Tibial artery (tissue), 4 donors: Measurements from ENCODE around the gene YTHDF1.

Source experiments
- DNase-seq, 2 donors: peaks; one replicate each; pipeline ENCODE4 v3.0.0-alpha.2; 2019
- H3K27ac ChIP-seq, 2 donors: fragments of 200-600 bp; sonication (generic) in 1 of 2; 1 replicate in 1 of 2; 2 replicates in 1 of 2; pipeline ENCODE4 v1.5.1; 2018 to 2019; ENCODE audit warnings: mild to moderate bottlenecking in 1 of 2
- H3K27me3 ChIP-seq, 2 donors: fragments of 200-600 bp; sonication (generic) in 1 of 2; one replicate each; pipeline versions ENCODE4 v1.5.1 to v1.6.0; 2016 to 2019
- H3K36me3 ChIP-seq, 3 donors: fragments of 200-600 bp; sonication (generic) in 2 of 3; one replicate each; pipeline ENCODE4 v1.5.1; 2016 to 2019; ENCODE audit warnings: mild to moderate bottlenecking in 2 of 3
- H3K4me1 ChIP-seq, 4 donors: fragments of 200-600 bp; sonication (generic) in 2 of 4; 1 replicate in 3 of 4; 2 replicates in 1 of 4; pipeline ENCODE4 v1.5.1; 2016 to 2019
- H3K4me3 ChIP-seq, 2 donors: fragments of 200-600 bp; sonication (generic) in 1 of 2; 1 replicate in 1 of 2; 2 replicates in 1 of 2; pipeline ENCODE4 v1.5.1; 2018 to 2019; ENCODE audit warnings: mild to moderate bottlenecking in 2 of 2
- H3K9me3 ChIP-seq, 3 donors: fragments of 200-600 bp; sonication (generic) in 1 of 3; one replicate each; pipeline ENCODE4 v1.5.1; 2016 to 2019
- intact Hi-C: fragments of 100-400 bp; cut with DNase I; formaldehyde crosslinking; loops from one replicate; pipeline ENCODE4 v1.15.0; 2023; ENCODE audit warnings: low total_unique reads
- TF ChIP-seq, protein P1 (sequence below), 2 experiments: fragments of 200-600 bp in 1 of 2; fragments of 450-650 bp in 1 of 2; IDR thresholded peaks; one replicate each; pipeline ENCODE4 v1.5.1; 2017 to 2019; ENCODE audit warnings: antibody characterized with exemption in 2 of 2, mild to moderate bottlenecking in 1 of 2, moderate library complexity in 1 of 2

YTHDF1 gene

DNA sequence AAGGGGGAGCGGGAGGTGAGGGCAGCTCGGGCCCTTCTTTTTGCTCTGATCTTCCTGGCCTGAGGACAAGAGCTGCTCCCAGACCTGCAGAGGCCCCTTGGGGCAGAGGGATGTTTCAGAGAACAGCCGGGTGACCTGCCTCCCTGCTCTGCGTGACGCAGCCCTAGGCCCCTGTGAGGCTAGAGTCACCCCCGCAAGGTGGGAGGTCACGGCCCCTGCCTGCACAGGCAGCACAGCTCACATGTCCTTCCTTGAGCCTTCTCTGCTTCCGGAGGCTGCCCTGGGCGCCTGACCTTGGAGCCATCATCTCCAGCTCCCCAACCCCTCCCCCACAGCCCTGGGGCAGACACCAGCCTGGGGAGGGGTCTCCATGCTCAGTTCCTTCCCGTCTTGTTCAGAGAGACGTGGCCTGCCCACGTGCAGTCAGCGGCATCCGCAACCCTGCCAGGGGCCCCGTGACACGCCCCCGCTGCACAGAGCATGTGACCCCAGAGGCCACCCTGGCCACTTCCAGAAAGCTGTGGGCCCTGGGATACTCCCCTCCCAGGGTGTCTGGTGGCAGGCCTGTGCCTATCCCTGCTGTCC is 19.6 kb upstream of the YTHDF1 start, which contains the start of gene BIRC7:
Gene BIRC7 (plus strand): TSS at position 507 of the 585 bp plus-strand sequence. CDS start 192 bp downstream, outside the sequence.
- H3K27ac ChIP-seq, result no peak within 1 kb of the TSS
- no peak within 1 kb of the TSS for H3K4me3 ChIP-seq
- peaks cover 0 to 84% of the 10 kb centered on the region in 2 donors for H3K27me3 ChIP-seq
- H3K9me3 ChIP-seq, result no peaks in the 10 kb centered on the region
- peaks cover 0 to 6% (median 1%) of the 10 kb centered on the region in 4 donors for H3K4me1 ChIP-seq
- TF ChIP-seq, protein P1, sequence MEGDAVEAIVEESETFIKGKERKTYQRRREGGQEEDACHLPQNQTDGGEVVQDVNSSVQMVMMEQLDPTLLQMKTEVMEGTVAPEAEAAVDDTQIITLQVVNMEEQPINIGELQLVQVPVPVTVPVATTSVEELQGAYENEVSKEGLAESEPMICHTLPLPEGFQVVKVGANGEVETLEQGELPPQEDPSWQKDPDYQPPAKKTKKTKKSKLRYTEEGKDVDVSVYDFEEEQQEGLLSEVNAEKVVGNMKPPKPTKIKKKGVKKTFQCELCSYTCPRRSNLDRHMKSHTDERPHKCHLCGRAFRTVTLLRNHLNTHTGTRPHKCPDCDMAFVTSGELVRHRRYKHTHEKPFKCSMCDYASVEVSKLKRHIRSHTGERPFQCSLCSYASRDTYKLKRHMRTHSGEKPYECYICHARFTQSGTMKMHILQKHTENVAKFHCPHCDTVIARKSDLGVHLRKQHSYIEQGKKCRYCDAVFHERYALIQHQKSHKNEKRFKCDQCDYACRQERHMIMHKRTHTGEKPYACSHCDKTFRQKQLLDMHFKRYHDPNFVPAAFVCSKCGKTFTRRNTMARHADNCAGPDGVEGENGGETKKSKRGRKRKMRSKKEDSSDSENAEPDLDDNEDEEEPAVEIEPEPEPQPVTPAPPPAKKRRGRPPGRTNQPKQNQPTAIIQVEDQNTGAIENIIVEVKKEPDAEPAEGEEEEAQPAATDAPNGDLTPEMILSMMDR (IDR thresholded peaks at IDR 0.05), result no peak
- no peak for DNase-seq
- intact Hi-C loops, result no loop called here
- no peaks in the 10 kb centered on the region for H3K36me3 ChIP-seq

DNA sequence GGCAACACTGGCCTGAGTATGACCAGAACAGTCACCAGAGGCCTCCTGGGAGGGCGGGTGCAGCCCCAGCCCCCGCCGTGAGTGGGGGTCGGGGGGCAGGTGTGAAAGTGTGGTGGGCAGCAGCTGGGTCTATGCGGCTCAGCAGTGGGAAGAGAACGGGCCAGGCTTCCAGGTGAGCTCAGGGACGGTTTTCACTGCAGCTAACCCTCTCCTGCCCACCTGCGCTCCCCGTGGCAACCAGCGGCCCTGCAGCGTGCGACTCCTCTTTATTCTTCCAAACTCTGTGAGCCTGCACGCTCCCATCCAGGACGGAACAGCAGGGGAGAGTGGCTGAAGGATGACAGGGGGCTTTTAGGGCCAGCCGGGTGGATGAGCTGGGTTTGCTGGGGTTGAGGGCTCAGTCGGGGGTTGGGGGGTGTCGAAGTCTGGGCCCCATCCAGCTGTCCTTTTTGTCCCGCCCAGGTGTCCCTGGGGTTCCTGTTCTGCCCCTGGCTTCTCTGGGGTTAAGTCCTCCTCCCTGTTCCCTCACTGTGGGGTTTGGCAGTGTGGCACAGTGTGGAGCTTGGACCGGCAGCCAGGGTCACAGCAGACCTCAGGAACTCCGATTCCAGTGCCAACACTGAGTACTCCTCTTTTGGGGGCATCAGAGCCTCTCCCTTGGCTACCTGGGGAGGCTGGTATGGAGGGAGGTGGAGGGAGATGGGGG is 18.9 kb upstream of the YTHDF1 start:
- intact Hi-C loops, result no loop called here
- Histone ChIP-seq H3K27ac (no peak overlapping the region), H3K4me1 (peaks cover 0 to 6% (median 1%) of the 10 kb centered on the region in 4 donors), H3K9me3 (no peaks in the 10 kb centered on the region), H3K27me3 (peaks cover 0 to 88% of the 10 kb centered on the region in 2 donors), H3K4me3 (no peak overlapping the region), H3K36me3 (no peaks in the 10 kb centered on the region)
- TF ChIP-seq, protein P1 (IDR thresholded peaks at IDR 0.05), result no peak
- no peak for DNase-seq

DNA sequence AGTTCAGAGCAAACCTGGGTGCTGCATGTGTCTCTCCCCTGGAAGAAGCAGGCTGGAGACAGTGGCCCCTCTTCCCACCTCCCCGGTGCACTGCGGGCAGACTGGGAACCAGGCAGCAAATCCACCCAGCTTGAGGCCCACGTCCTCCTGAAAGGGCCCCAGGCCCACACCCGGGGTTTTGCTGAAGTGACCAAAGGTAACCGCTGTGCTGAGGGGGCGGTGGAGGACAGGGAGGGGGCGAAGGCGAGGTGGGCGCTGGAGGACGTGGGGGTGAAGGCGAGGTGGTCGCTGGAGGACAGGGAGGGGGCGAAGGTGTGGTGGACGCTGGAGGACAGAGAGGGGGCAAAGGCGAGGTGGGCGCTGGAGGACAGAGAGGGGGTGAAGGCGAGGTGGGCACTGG is 18.0 kb upstream of the YTHDF1 start:
- TF ChIP-seq, protein P1 (IDR thresholded peaks at IDR 0.05), result no peak
- intact Hi-C loops, result no loop called here
- no peaks in the 10 kb centered on the region for H3K9me3 ChIP-seq
- H3K4me1 ChIP-seq, result peaks cover 0 to 6% (median 1%) of the 10 kb centered on the region in 4 donors
- DNase-seq, result no peak
- no peaks in the 10 kb centered on the region for H3K36me3 ChIP-seq
- peaks cover 0 to 93% of the 10 kb centered on the region in 2 donors for H3K27me3 ChIP-seq
- H3K27ac ChIP-seq, result no peak overlapping the region
- H3K4me3 ChIP-seq, result no peak overlapping the region

DNA sequence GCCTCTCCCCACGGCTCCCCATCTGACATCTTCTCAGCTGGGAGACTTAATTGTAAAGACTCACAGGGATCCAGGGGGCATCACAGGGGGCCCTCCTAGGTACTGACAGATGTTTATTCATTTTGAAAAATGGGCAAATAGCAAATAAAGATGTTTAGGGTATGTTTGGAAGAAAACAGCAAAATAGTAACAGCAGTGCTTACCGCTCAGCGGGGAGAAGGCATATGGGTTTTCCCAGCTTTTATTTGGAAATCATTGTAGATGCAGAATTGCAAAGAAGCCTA is 17.1 kb upstream of the YTHDF1 start:
- intact Hi-C loops, result no loop called here
- TF ChIP-seq, protein P1 (IDR thresholded peaks at IDR 0.05), result no peak
- Histone ChIP-seq H3K36me3 (no peaks in the 10 kb centered on the region), H3K9me3 (no peaks in the 10 kb centered on the region), H3K4me1 (peaks cover 0 to 6% (median 1%) of the 10 kb centered on the region in 4 donors), H3K4me3 (no peak overlapping the region), H3K27ac (no peak overlapping the region), H3K27me3 (peaks cover 0 to 95% of the 10 kb centered on the region in 2 donors)
- no peak for DNase-seq

DNA sequence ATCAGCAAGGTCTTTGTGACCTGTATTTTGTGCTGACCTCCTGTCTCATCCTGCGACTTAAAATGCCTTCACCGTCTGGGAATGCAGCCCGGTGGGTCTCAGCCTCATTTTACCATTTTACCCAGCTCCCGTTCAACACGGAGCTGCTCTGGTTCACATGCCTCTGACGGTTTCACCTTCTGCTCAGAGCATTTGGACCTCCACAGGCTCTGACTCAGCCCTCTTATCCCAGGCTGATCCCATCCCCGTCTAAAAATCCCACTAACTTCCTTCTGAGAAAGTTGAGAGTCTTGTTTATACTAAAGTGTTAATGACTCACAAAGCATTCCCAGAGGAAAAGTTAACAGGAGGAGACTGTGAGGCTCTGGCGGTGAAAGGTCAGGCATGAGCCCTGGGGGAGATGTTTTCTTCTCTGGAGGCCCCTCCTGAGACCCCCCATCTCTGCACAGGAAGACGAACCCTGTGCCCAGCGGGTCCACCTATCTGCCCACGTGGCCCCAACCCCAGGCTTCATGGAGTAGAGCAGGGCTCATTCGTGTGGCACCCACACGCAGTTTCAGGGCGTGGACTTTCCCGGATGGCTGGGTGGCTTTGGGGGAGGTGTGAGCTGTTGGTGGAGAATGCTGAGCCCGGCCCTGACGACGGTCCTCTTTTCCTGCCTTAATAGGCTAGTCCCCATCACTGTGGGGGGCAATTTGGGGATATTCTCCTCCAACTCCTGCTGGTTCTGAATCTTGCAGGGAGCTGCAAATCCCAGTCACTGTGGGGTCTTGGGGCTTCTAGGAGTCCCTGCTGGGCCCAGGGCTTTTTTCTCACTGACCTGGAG is 16.5 kb upstream of the YTHDF1 start:
- Histone ChIP-seq H3K27me3 (peaks cover 0 to 92% of the 10 kb centered on the region in 2 donors), H3K36me3 (no peaks in the 10 kb centered on the region), H3K4me3 (no peak overlapping the region), H3K27ac (no peak overlapping the region), H3K9me3 (no peaks in the 10 kb centered on the region), H3K4me1 (peaks cover 0 to 6% (median 1%) of the 10 kb centered on the region in 4 donors)
- intact Hi-C loops, result no loop called here
- DNase-seq, result no peak
- TF ChIP-seq, protein P1 (IDR thresholded peaks at IDR 0.05), result no peak
